Astrocyte of the cerebellum (primary cell): Measurements from ENCODE around the gene PINLYP.

ENCODE experiments used
- DNase-seq: peaks from one replicate; pipeline ENCODE4 v3.0.0-alpha.2; 2011; ENCODE audit warnings: low read depth
- H3K4me3 ChIP-seq: 2 replicates; pipeline ENCODE4 v1.5.1; 2011; ENCODE audit warnings: mild to moderate bottlenecking, low read depth, low read length, moderate library complexity
- CTCF ChIP-seq: IDR thresholded peaks from 2 replicates; pipeline ENCODE4 v1.5.1; 2012; ENCODE audit warnings: low read length, low read depth, moderate library complexity, mild to moderate bottlenecking; ENCODE audit errors: missing control alignments
- in situ Hi-C: cut with HindIII; loops from 2 replicates; pipeline ENCODE4 v1.10.0; 2017; ENCODE audit warnings: low sequenced_read_pairs

PINLYP gene

DNA sequence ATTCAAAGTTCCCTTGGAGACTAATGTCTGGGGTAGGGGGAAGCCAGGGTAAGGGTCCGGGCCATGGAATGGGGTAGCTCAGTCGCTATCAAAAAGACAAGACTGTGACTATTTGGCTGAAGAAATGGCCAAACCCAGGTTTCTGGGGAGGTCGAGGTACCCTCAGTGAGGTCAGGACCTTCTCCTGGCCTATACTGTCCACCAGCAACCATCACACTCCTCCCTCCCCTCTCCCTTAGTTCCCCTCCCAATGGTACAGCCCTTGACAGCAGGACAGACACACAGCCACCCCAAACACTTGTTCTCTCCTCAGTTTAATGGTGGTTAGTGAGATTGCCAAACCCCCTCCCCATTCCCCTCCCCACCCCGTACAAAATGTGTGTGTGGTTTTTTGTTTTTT lies 46.5 kb downstream of the PINLYP start:
- TF ChIP-seq CTCF, result no peak
- no peak for DNase-seq
- no peak overlapping the region for H3K4me3 ChIP-seq
- in situ Hi-C loops, result no loop called here

GRCh38 chr19:43622956-43623355 lies 47.4 kb downstream of the PINLYP start:
- no peak for TF ChIP-seq CTCF

DNA sequence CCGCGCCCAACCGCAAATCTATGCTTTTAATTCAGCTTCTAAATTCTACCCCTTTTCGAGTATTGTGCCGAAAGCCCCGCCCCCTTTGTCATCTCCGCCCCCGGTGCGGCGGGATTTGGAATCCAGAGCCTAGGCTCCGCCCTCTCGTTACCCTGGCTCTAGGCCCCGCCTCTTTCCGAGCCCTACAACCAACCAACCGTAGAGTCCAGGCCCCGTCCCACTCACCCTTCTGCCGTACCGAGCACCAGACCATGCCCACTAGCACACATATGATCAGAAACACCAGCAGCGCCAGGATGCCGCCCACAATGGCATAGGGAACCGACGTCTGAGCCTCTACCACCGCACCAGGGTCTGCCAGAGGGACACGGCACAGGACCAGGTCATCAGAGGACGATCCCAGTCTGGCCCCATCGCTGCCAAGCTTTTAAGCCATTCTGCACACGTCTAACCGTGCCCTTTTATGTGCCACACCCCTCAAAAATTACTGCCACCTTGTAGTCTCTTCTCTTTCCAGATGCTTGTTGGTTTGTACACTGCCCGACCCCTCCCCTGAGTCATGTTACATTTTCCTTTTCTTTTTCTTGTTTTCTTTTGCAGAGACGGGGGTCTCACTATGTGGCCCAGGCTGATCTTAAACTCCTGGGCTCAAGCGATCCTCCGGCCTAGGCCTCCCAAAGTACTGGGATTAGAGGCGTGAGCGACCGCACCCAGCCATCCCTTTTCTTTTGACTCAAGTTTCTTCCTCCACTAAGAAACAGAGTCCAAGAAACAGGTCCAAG lies 48.5 kb downstream of the PINLYP start:
- in situ Hi-C loops, result no loop called here
- DNase-seq, result no peak
- H3K4me3 ChIP-seq, result no peak overlapping the region
- TF ChIP-seq CTCF, result no peak

More at GRCh38 chr19:43622956-43623355, 47.4 kb downstream of the PINLYP start:
- DNase-seq, result no peak
- H3K4me3 ChIP-seq, result no peak overlapping the region
- in situ Hi-C loops, result no loop called here

DNA sequence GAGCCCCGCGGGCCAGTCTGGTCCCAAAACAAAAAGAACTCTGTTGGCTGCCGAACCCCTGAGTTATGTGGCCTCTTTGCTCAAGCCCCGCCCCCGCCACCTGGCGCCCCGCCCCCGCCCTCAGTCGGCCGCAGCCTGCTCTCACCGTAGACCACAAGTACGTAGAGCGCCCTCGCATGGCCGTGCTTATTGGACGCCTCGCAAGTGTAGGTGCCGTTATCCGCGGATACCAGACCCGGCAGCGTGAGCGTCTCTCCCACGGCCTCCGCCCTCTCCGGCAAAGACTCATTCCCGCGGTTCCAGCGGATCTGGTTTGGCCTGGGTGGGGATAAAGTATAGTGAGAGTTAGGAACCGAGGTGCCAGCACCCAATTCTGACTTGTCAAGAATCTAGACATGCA lies 49.3 kb downstream of the PINLYP start:
- in situ Hi-C loops, result no loop called here
- TF ChIP-seq CTCF, result no peak

DNA sequence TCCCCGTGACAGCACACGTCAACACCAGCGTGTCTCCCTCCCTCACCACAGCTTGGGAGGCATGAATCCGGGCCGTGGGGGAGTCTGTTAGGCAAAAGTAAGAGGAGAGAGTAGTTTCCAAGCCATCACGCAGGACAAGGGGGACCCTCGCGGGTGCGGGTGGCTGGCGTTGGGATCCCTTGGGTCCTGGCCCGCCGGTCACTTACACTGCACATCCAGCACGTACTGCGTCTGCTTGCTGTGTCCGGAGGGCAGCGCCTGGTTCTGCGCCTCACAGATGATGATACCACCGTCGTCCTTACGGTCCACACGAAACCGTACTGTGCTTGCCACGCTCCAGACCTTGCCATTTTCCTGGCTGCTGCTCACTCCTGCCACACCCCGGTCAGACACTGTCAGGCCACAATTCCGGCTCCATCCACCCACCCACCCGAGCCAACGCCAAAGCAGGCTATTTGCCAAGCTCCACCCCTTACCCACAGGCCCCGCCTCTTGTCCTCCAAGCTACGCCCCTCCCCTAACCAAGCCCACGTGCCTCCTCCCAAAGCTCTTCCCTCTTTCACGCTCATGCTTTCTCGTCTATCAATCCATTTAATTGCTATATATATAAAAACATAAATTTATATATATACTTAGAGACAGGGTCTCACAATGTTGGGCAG lies 50.4 kb downstream of the PINLYP start:
- no peak overlapping the region for H3K4me3 ChIP-seq
- TF ChIP-seq CTCF, result no peak
- DNase-seq, result no peak
- in situ Hi-C loops, result no loop called here

More for the DNA sequence above, 49.3 kb downstream of the PINLYP start:
- DNase-seq, result no peak
- no peak overlapping the region for H3K4me3 ChIP-seq

DNA sequence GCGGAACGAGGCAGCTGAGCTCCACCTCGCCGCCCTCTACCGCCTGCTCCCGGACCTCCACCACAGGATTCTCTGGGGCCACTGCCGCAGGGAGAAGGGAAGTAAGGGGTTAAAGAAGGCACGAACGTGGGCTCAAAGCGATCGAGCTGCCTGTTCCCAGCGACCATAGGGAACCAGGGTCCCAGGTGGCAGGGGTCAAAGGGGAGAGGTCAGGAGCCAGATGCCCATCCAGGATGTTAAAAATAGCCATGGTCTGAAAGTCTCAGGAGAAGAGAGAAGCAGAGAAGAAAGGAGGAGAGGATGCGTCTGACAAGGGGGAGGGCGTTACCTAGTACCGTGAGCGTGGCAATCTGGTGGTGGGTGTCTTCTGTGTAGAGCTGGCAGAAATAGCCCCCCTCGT lies 51.2 kb downstream of the PINLYP start:
- no peak for TF ChIP-seq CTCF
- no peak overlapping the region for H3K4me3 ChIP-seq
- no peak for DNase-seq
- in situ Hi-C loops, result no loop called here
